IPS-11a (cell line): Measurements from ENCODE around the gene EIF4E1B.

Source experiments
- H3K4me3 ChIP-seq: one replicate; pipeline ENCODE4 v1.5.1; 2013; ENCODE audit warnings: low read depth, low read length, control low read depth

EIF4E1B gene

DNA sequence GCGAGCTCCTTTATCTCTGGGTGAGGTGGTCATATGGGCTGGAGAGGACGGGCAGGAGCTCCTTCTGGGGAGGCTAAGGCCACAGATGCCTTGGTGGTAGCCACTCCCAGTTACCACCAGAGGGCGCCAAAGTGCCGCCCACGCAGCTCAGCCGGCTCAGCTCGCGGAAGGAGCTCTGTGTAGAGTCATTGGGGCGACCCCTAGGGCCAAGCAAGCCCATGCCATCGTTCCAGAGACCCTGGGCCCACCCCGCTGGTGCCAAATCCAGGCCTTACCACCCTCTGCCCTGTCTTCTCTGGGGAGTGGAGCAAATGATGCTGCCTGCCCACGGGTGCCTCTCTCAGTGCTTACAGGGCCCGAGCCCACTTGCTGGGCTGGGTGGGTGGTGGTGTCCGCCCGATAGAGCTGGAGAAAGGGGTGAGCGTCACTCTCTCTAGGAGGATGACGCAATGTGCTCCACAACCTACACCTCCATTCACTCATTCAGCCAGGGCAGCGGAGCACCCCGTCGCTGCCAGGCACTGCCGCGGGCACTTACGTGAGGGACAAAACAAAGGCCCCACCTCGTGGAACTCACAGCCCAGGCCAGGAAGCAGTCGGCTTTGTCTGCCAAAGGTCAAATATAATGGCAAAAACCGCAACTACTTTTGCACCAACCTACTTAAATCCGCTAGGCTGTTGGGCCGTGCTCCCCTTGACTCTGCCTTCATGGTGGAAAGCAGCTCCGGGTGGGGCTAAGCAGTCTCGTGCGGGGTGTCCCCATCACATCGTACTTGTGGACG, 30.6 kb downstream of the EIF4E1B start:
- H3K4me3 ChIP-seq: no peak overlapping the region

DNA sequence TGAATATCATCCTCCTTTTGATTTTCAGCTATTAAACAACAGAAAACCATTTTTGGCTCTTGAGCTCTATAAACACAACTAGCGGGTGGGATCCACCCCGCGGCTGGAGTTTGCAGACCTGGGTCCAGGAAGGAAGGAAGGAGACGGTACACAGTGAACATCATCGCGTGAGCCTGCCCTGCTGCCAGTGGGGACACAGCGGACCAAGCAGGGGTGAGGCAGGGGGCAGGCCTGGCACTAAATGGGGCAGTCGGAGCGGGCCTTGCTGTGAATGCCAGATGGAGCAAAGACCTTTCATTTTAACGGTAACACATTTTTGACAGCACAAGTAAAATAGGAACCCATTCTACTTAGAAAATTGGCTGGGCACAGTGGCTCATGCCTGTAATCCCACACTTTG, 31.2 kb downstream of the EIF4E1B start:
- H3K4me3 ChIP-seq: no peak overlapping the region

DNA sequence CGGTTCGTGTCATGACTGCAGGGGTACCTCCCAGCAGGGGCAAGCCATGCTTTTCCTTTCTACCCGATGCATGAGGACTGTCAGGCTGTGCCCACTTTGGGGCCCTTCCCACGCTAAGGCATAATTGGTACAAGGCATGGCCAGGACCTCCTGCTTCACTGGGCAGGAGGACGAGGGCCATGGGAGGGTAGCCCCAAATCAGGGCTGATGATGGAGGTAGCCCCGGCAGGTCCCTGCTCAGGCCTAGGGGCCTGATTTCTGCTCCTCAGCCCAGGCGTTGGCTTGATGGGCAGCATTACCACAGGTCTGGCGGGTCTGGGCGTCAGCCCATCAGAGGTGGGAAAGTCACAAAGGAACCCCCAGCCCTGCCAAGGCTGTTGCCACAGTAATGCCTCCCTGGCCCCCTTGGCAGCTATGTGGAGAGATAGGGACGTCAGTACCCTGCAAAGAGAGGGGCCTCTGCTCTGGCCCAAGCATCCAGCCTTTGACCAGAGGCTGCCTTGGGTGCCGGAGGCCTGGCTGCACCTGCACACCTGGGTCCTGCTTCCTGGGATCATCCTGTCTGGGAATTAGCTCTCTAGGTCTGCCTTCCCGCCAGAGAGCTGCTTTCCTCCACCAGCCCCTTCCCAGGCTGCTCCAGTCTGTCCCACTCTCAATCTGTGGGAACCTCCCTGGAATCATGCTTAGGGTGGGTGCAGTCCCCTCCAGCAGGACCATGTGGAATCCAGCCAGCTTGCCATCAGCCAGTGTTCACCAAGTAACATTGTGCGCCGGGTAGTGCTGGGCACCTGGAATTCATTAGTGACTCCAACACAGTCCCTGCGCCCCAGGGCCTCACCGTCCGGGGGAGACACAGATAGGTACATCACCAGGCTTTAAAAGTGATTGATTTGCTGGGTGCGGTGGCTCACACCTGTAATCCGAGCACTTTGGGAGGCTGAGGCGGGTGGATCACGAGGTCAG, 32.2 kb downstream of the EIF4E1B start:
- H3K4me3 ChIP-seq: no peak overlapping the region

- H3K4me3 ChIP-seq: no peak overlapping the region
Measured at GRCh38 chr5:176663566-176663965, 33.1 kb downstream of the EIF4E1B start.

GRCh38 chr5:176664479-176664878, 34.0 kb downstream of the EIF4E1B start:
- H3K4me3 ChIP-seq: no peak overlapping the region

- H3K4me3 ChIP-seq: no peak overlapping the region
Measured at GRCh38 chr5:176664886-176665285, 34.4 kb downstream of the EIF4E1B start.

- H3K4me3 ChIP-seq: no peak overlapping the region
Measured at GRCh38 chr5:176665517-176665916, 35.0 kb downstream of the EIF4E1B start.

DNA sequence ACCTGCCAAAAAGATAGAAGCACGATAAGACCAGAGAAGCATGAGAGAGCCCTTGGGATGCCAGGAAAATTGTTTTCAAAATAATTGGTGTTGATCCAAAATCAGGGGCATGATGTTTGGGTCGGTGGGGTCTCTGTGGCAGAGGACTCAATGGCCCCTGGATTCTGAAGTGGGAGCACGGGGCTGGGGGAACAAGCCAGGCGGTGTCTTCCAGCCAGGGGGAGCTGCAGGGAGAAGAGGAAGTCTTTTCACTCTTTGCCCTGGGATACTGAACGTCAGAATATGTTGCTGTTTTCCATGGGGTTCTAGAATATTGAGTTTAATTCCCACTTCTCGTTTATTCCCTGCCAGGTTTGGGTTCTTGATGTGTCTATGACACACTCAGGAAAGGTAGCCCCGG, 37.2 kb downstream of the EIF4E1B start:
- no peak overlapping the region for H3K4me3 ChIP-seq

DNA sequence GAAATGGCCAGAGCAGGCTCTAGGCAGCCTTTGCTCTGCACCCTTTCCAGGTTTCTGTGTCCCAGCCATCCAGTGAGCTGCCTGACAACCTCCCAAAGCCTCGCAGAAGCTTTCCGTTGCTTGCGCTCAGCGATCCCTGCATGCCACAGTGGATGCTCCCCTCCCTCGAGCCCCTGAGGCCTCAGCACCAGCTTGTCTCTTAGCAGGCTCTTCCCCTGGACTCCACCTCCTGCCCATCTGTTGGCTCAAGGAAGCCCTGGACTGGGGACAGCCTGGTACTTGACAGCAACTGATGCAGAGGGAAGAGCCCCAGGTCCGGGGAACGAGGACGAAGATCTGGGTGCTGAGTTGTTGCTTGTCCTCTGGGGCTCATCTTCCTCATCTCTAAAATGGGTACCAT, 40.0 kb downstream of the EIF4E1B start:
- no peak overlapping the region for H3K4me3 ChIP-seq

- H3K4me3 ChIP-seq: no peak overlapping the region
Measured at GRCh38 chr5:176671399-176671798, 40.9 kb downstream of the EIF4E1B start.

- H3K4me3 ChIP-seq: no peak overlapping the region
Measured at GRCh38 chr5:176671890-176672747, 41.6 kb downstream of the EIF4E1B start.

DNA sequence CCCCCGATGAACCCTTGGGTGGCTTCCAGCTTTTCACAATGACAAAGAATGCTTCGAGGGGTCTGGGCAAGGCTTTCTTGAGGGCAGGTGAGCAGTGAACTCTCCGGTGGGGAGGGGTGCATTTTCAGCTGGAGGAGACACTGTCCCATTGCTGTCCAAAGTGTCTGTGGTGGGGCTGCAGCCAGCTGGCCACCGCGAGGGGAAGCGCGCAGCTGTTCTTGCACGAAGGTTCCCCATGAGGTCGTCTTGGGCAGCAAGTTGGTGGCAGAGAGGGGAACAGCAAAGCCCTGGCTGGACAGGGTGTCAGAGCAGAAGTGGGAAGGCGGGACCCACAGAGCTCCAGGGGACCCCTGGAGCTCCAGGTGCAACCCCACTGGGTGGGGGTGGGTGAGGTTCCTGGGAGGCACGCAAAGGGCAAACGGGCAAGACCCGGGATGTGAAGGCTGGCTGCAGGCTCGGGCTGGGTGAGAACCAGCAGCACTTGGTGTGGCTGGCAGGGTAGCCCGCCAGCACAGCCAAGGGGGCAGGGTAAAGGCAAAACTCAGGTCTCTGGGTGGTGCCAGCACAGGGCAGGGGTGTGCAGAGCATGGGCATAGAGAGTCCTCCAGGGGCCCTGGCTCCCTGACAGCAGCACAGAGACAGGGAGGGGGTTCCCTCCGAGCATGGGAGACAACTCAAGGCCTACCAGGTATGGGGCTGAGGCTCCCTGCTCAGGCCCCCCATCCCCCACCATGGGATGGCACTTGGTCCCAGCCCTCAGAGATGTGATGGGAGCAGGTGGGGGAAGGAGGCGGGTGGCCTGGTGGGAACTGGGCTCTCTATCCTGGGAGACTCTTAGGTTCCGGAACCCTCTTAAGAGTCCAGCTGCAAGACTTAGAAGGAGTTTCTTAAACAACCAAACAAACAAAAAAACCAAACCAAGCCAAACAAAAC, 43.4 kb downstream of the EIF4E1B start:
- H3K4me3 ChIP-seq: no peak overlapping the region

DNA sequence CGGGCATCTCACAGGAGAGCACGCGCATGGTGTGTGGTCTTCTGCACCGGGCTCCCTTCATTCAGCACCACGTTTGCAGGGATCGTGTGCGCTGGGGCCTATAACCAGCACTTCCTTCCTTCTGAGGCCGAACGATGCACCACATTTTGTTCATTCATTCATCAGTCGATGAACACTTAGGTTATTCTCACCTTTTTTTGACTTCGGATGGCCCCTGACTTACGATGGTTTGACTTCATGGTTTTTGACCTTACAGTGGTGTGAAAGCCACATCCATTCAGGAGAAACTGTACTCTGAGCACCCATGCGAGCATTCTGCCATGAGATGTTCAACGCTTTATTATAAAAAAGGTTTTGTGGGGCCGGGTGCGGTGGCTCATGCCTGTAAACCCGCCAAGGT, 44.3 kb downstream of the EIF4E1B start:
- no peak overlapping the region for H3K4me3 ChIP-seq

- H3K4me3 ChIP-seq: no peak overlapping the region
Measured at GRCh38 chr5:176675676-176676360, 45.3 kb downstream of the EIF4E1B start.

DNA sequence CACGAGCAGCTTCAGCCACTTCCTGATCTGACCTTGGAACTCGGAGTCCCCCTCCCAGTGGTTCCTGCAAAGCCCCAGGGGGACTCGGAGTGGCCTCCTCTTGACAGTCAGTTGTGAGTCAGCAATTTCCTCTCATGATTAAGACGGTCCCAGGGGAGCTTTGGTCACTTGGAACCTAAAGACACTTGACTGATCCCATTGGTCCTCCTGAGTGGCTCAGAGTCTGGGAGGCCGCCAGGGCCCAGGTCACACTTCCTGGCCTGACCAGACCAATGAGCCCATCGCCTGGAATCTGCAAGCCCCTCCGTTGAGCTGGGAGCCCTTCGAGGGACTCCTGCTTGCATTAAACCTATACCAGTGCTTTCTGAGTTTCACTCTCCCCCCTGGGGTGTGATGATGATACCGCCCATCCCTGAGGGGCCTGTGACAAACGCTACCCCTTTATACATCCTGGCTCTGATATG, 45.9 kb downstream of the EIF4E1B start:
- no peak overlapping the region for H3K4me3 ChIP-seq

- H3K4me3 ChIP-seq: no peak overlapping the region
Measured at GRCh38 chr5:176677209-176677939, 46.9 kb downstream of the EIF4E1B start.

- no peak overlapping the region for H3K4me3 ChIP-seq
Measured at GRCh38 chr5:176678584-176678983, 48.1 kb downstream of the EIF4E1B start.

- peak overlapping the region; percentile 8 for H3K4me3 ChIP-seq
Measured at GRCh38 chr5:176679365-176680225, 49.1 kb downstream of the EIF4E1B start.
